H9 (cell line): ENCODE measurements around the gene CFAP61. TPM values are rescaled to one million over a fixed set of nuclear protein-coding genes. Genes with fewer than 3 reads are reported as not detected.
"Not testable (repeated sequence)": the region's sequence is repeated elsewhere in the genome, so short reads cannot be mapped to it uniquely, and the experiment has no call there.

Experiments
- DNase-seq: peaks from one replicate; pipeline ENCODE4 v3.0.0-alpha.2; 2017
- H2AFZ ChIP-seq: one replicate; pipeline ENCODE4 v1.6.1; 2013; ENCODE audit warnings: mild to moderate bottlenecking, low read length, control low read depth, moderate library complexity
- H2AK5ac ChIP-seq: 2 replicates; pipeline ENCODE4 v1.6.1; 2013; ENCODE audit warnings: low read length, control low read depth, mixed read lengths; ENCODE audit not compliant: insufficient read length
- H2BK120ac ChIP-seq: one replicate; pipeline ENCODE4 v1.6.1; 2013; ENCODE audit warnings: low read depth, mild to moderate bottlenecking, low read length, control low read depth, inconsistent platforms; ENCODE audit not compliant: poor library complexity, severe bottlenecking
- H2BK12ac ChIP-seq: 2 replicates; pipeline ENCODE4 v1.6.1; 2013; ENCODE audit warnings: low read length, control low read depth, mixed read lengths, low read depth; ENCODE audit not compliant: insufficient read length
- H2BK15ac ChIP-seq: 2 replicates; pipeline ENCODE4 v1.6.1; 2013; ENCODE audit warnings: low read depth, low read length, control low read depth
- H2BK20ac ChIP-seq: one replicate; pipeline ENCODE4 v1.6.1; 2013; ENCODE audit warnings: low read depth, mild to moderate bottlenecking, low read length, control low read depth, inconsistent platforms; ENCODE audit not compliant: poor library complexity, severe bottlenecking
- H2BK5ac ChIP-seq: 2 replicates; pipeline ENCODE4 v1.6.1; 2013; ENCODE audit warnings: low read length, control low read depth, mixed read lengths; ENCODE audit not compliant: insufficient read length
- H3K14ac ChIP-seq: 2 replicates; pipeline ENCODE4 v1.6.1; 2013; ENCODE audit warnings: low read length, control low read depth; ENCODE audit not compliant: insufficient read depth
- H3K18ac ChIP-seq: 2 replicates; pipeline ENCODE4 v1.6.1; 2013; ENCODE audit warnings: low read depth, mild to moderate bottlenecking, mixed read lengths, low read length, control low read depth; ENCODE audit not compliant: insufficient read length
- H3K23ac ChIP-seq: 2 replicates; pipeline ENCODE4 v1.6.1; 2013; ENCODE audit warnings: low read length, control low read depth, mixed read lengths, low read depth; ENCODE audit not compliant: insufficient read length
- H3K23me2 ChIP-seq: 2 replicates; pipeline ENCODE4 v1.6.1; 2013; ENCODE audit warnings: low read depth, mild to moderate bottlenecking, mixed read lengths, low read length, control low read depth; ENCODE audit not compliant: insufficient read length, poor library complexity, severe bottlenecking
- H3K27ac ChIP-seq: 2 replicates; pipeline ENCODE4 v1.5.1; 2013; ENCODE audit warnings: low read length, control low read depth, mixed read lengths, low read depth; ENCODE audit not compliant: insufficient read length
- H3K27me3 ChIP-seq: 2 replicates; pipeline ENCODE4 v1.6.1; 2013; ENCODE audit warnings: low read length, control low read depth, inconsistent platforms; ENCODE audit not compliant: insufficient read depth
- H3K4ac ChIP-seq: 2 replicates; pipeline ENCODE4 v1.6.1; 2013; ENCODE audit warnings: low read depth, mild to moderate bottlenecking, control low read depth, inconsistent platforms, low read length, moderate library complexity
- H3K4me1 ChIP-seq: 2 replicates; pipeline ENCODE4 v1.6.1; 2013; ENCODE audit warnings: low read length, control low read depth, inconsistent platforms; ENCODE audit not compliant: insufficient read depth
- H3K4me2 ChIP-seq: 2 replicates; pipeline ENCODE4 v1.6.1; 2013; ENCODE audit warnings: low read length, control low read depth, mixed read lengths; ENCODE audit not compliant: insufficient read length, insufficient read depth
- H3K56ac ChIP-seq: 2 replicates; pipeline ENCODE4 v1.6.1; 2013; ENCODE audit warnings: low read depth, mild to moderate bottlenecking, mixed read lengths, low read length, control low read depth; ENCODE audit not compliant: insufficient read length
- H3K79me1 ChIP-seq: 2 replicates; pipeline ENCODE4 v1.6.1; 2013; ENCODE audit warnings: low read depth, mild to moderate bottlenecking, moderate library complexity, low read length, control low read depth, inconsistent platforms; ENCODE audit not compliant: insufficient read depth, poor library complexity, severe bottlenecking
- H3K79me2 ChIP-seq: 2 replicates; pipeline ENCODE4 v1.6.1; 2013; ENCODE audit warnings: low read length, control low read depth, inconsistent platforms; ENCODE audit not compliant: insufficient read depth
- H3K9ac ChIP-seq: 2 replicates; pipeline ENCODE4 v1.6.1; 2013; ENCODE audit warnings: low read length, control low read depth, mixed read lengths; ENCODE audit not compliant: insufficient read length; ENCODE audit errors: extremely low read depth
- H3K9me3 ChIP-seq: one replicate; pipeline ENCODE4 v1.6.1; 2013; ENCODE audit warnings: low read depth, low read length, inconsistent platforms; ENCODE audit not compliant: control insufficient read depth
- H3T11ph ChIP-seq: one replicate; pipeline ENCODE4 v1.6.1; 2013; ENCODE audit warnings: mild to moderate bottlenecking, low read length, control low read depth, inconsistent platforms
- H4K20me1 ChIP-seq: one replicate; pipeline ENCODE4 v1.6.1; 2013; ENCODE audit not compliant: control insufficient read depth, insufficient read length, insufficient read depth
- H4K5ac ChIP-seq: 2 replicates; pipeline ENCODE4 v1.6.1; 2013; ENCODE audit warnings: low read depth, mild to moderate bottlenecking, mixed read lengths, low read length, control low read depth; ENCODE audit not compliant: insufficient read length
- H4K8ac ChIP-seq: replicated peaks from 2 replicates; pipeline ENCODE4 v1.6.1; 2013; ENCODE audit warnings: low read length, control low read depth, mixed read lengths, low read depth; ENCODE audit not compliant: insufficient read length
- H4K91ac ChIP-seq: 2 replicates; pipeline ENCODE4 v1.6.1; 2013; ENCODE audit warnings: low read depth, mild to moderate bottlenecking, moderate library complexity, mixed read lengths, low read length, control low read depth; ENCODE audit not compliant: insufficient read length
- H3K27ac Mint-ChIP-seq, 3 experiments: 2 replicates in 2 of 3; 3 replicates in 1 of 3; pipeline ENCODE4 v1.8.0; 2020 to 2021; ENCODE audit warnings: mixed read lengths in 3 of 3, mild to moderate bottlenecking in 1 of 3, moderate library complexity in 1 of 3
- H3K27me3 Mint-ChIP-seq: 2 replicates; pipeline ENCODE4 v1.8.0; 2021; ENCODE audit warnings: low read depth, mild to moderate bottlenecking, moderate library complexity, mixed read lengths
- H3K36me3 Mint-ChIP-seq, 3 experiments: 2 replicates in 2 of 3; 3 replicates in 1 of 3; pipeline ENCODE4 v1.8.0; 2020 to 2021; ENCODE audit warnings: low read depth in 3 of 3, mixed read lengths in 3 of 3; ENCODE audit not compliant: insufficient read depth in 1 of 3
- H3K4me1 Mint-ChIP-seq, 2 experiments: 2 replicates each; pipeline ENCODE4 v1.8.0; 2020; ENCODE audit warnings: mixed read lengths in 2 of 2
- H3K4me3 Mint-ChIP-seq, 2 experiments: 2 replicates in 1 of 2; 3 replicates in 1 of 2; pipeline ENCODE4 v1.8.0; 2020 to 2021; ENCODE audit warnings: mild to moderate bottlenecking in 2 of 2, mixed read lengths in 2 of 2, moderate library complexity in 1 of 2
- H3K9me3 Mint-ChIP-seq, 2 experiments: 2 replicates in 1 of 2; 3 replicates in 1 of 2; pipeline ENCODE4 v1.8.0; 2020; ENCODE audit warnings: mild to moderate bottlenecking in 2 of 2, mixed read lengths in 2 of 2, moderate library complexity in 1 of 2
- CTCF ChIP-seq: fragments of 200-600 bp; sonication (generic); conservative IDR thresholded peaks from 3 replicates; pipeline ENCODE4 v1.8.0; 2021; ENCODE audit warnings: antibody characterized with exemption, mild to moderate bottlenecking
- WGBS: extraction: QIAGEN DNeasy Blood & Tissue Kit; methylation state at CpG from one replicate; pipeline ENCODE4 v1.1.7; 2013; ENCODE audit warnings: missing lambda C conversion rate, low lambda C conversion rate, mixed read lengths; ENCODE audit not compliant: insufficient read length; ENCODE audit errors: extremely low coverage; 5-methylcytosine and 5-hydroxymethylcytosine counted together
- total RNA-seq: library from RNA; stranded (reverse); gene quantifications from 2 replicates; pipeline ENCODE4 v1.2.1, GENCODE V29; 2021

The CFAP61 gene
- total RNA-seq, 1 experiment from 2014 or later: 0.44 TPM

GRCh38 chr20:20241976-20242375 lies 189.6 kb downstream of the CFAP61 start:
- H3K9me3 Mint-ChIP-seq: peaks cover 29% of the 10 kb centered on the region in 2 experiments
- Histone ChIP-seq H2AFZ (no peak overlapping the region), H3K14ac (no peak overlapping the region), H2BK12ac (no peak overlapping the region), H2BK20ac (no peak overlapping the region), H4K8ac (no peak overlapping the region), H3K27ac (no peak overlapping the region), H3K56ac (no peak overlapping the region), H3K9me3 (peaks cover 6% of the 10 kb centered on the region), H3K23ac (no peak overlapping the region), H3K23me2 (no peaks in the 10 kb centered on the region), H3K18ac (no peak overlapping the region), H3K4me2 (no peak overlapping the region), H4K5ac (no peak overlapping the region), H3K79me2 (no peaks in the 10 kb centered on the region), H4K91ac (no peak overlapping the region), H3T11ph (no peak overlapping the region), H3K4me1 (no peaks in the 10 kb centered on the region), H4K20me1 (no peaks in the 10 kb centered on the region), H3K9ac (no peak overlapping the region), H3K27me3 (no peaks in the 10 kb centered on the region), H2BK15ac (no peak overlapping the region), H2BK5ac (no peak overlapping the region), H2BK120ac (no peak overlapping the region), H3K4ac (no peak overlapping the region), H3K79me1 (no peaks in the 10 kb centered on the region), H2AK5ac (no peak overlapping the region)
- no CpG with 5 or more reads among the region's 1 CpG for WGBS
- DNase-seq: no peak
- H3K4me3 Mint-ChIP-seq: no peak overlapping the region
- H3K4me1 Mint-ChIP-seq: no peaks in the 10 kb centered on the region; a peak in 1 of 4 replicates
- TF ChIP-seq CTCF: no peak
- peaks cover 11 to 26% (median 15%) of the 10 kb centered on the region in 3 experiments for H3K36me3 Mint-ChIP-seq
- no peaks in the 10 kb centered on the region for H3K27me3 Mint-ChIP-seq
- no peak overlapping the region for H3K27ac Mint-ChIP-seq

DNA sequence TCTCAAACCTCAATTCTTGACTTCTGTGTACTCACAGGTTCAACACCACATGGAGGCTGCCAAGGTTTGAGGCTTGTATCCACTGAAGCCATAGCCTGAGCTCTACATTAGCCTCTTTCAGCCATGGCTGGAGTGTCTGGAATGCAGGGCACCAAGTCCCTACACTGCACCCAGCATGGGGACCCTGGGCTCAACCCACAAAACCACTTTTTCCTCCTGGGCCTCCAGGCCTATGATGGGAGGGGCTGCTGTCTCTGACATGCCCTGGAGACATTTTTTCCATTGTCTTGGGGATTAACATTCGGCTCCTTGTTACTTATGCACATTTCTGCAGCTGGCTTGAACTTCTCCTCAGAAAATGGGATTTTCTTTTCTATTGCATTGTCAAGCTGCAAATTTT lies 192.1 kb downstream of the CFAP61 start:
- not testable (repeated sequence) for H3K18ac ChIP-seq, H2AK5ac ChIP-seq, H3K4ac ChIP-seq, H2AFZ ChIP-seq, H3K4me1 ChIP-seq, H2BK120ac ChIP-seq, H3K27me3 Mint-ChIP-seq, H3K79me1 ChIP-seq, H4K5ac ChIP-seq, H3K4me1 Mint-ChIP-seq, H3K27me3 ChIP-seq, H3K79me2 ChIP-seq, H2BK5ac ChIP-seq, H4K8ac ChIP-seq, DNase-seq, H3K56ac ChIP-seq, H3K4me2 ChIP-seq, H4K91ac ChIP-seq, H3K23ac ChIP-seq, H3K27ac ChIP-seq, H3K4me3 Mint-ChIP-seq, H4K20me1 ChIP-seq, H3K9ac ChIP-seq, H3K9me3 ChIP-seq, H3T11ph ChIP-seq, H2BK20ac ChIP-seq, H2BK12ac ChIP-seq, H3K14ac ChIP-seq, H3K23me2 ChIP-seq, H3K27ac Mint-ChIP-seq, H2BK15ac ChIP-seq
- WGBS: no CpG with 5 or more reads among the region's 1 CpG
- Mint-ChIP-seq H3K36me3 (peaks cover 11 to 26% (median 15%) of the 10 kb centered on the region in 3 experiments), H3K9me3 (peaks cover 29% of the 10 kb centered on the region in 2 experiments)
